HG02943 (cell line): ENCODE results near the gene BCAN.
"Not testable (repeated sequence)": the region's sequence is repeated elsewhere in the genome, so short reads cannot be mapped to it uniquely, and the experiment has no call there.

Experiments
- ATAC-seq: cut with Tn5 transposase; IDR thresholded peaks from one replicate; pipeline ENCODE4 v1.9.1; 2021; ENCODE audit warnings: mild to moderate bottlenecking, low read depth, moderate library complexity; ENCODE audit not compliant: unreplicated experiment

The BCAN gene

GRCh38 chr1:156641761-156642264, at the start of gene BCAN:
Gene BCAN (plus strand): TSS chr1:156642117. CDS start chr1:156646055, 3,938 bp downstream.
- no peak for ATAC-seq

GRCh38 chr1:156592158-156592909, 49.6 kb upstream of the BCAN start:
- no peak for ATAC-seq

GRCh38 chr1:156592910-156593660, 48.8 kb upstream of the BCAN start:
- no peak for ATAC-seq

GRCh38 chr1:156593661-156593989, 48.3 kb upstream of the BCAN start:
- no peak for ATAC-seq

- ATAC-seq, result no peak
Measured at GRCh38 chr1:156594190-156594589, 47.7 kb upstream of the BCAN start.

- no peak for ATAC-seq
Measured at GRCh38 chr1:156595016-156595415, 46.9 kb upstream of the BCAN start.

- ATAC-seq, result no peak
Measured at GRCh38 chr1:156596426-156596825, 45.5 kb upstream of the BCAN start.

GRCh38 chr1:156598125-156598524, 43.8 kb upstream of the BCAN start:
- no peak for ATAC-seq

- ATAC-seq, result no peak
Measured at GRCh38 chr1:156598731-156599432, 43.0 kb upstream of the BCAN start.

- ATAC-seq, result no peak
Measured at GRCh38 chr1:156599811-156600210, 42.1 kb upstream of the BCAN start.

GRCh38 chr1:156600733-156601121, 41.2 kb upstream of the BCAN start:
- no peak for ATAC-seq

GRCh38 chr1:156601122-156601830, 40.6 kb upstream of the BCAN start, which contains the start of gene GPATCH4:
Gene GPATCH4 (minus strand): TSS chr1:156601479.
- ATAC-seq, result no peak

GRCh38 chr1:156601892-156602291, 40.0 kb upstream of the BCAN start:
- no peak for ATAC-seq

GRCh38 chr1:156602557-156602993, 39.3 kb upstream of the BCAN start:
- ATAC-seq, result no peak

- not testable (repeated sequence) for ATAC-seq
Measured at GRCh38 chr1:156607344-156607743, 34.6 kb upstream of the BCAN start.

GRCh38 chr1:156608036-156608674, 33.8 kb upstream of the BCAN start:
- no peak for ATAC-seq

- ATAC-seq, result no peak
Measured at GRCh38 chr1:156608981-156609380, 32.9 kb upstream of the BCAN start.

- ATAC-seq, result not testable (repeated sequence)
Measured at GRCh38 chr1:156610072-156610471, 31.8 kb upstream of the BCAN start.

GRCh38 chr1:156612666-156613065, 29.3 kb upstream of the BCAN start:
- ATAC-seq, result no peak

GRCh38 chr1:156615946-156616345, 26.0 kb upstream of the BCAN start:
- ATAC-seq, result no peak
